Measurements from ENCODE around the gene PTTG1. TPM values are rescaled to one million over a fixed set of nuclear protein-coding genes. Genes with fewer than 3 reads are reported as not detected.

PTTG1 gene
- total and polyA plus RNA-seq, 2 donors: 6.5 to 51.3 TPM

GRCh38 chr5:160466889-160467554 lies 45.4 kb downstream of the PTTG1 start:
- WGBS: 39% methylated on average over 9 of the region's 9 CpGs

GRCh38 chr5:160467555-160468362 lies 46.1 kb downstream of the PTTG1 start:
- peak; percentile 33 for DNase-seq (ENCODE audit: extremely low spot score)
- 29% methylated on average over 29 of the region's 29 CpGs for WGBS
- H3K36me3 ChIP-seq (ENCODE audit: insufficient read depth): no peaks in the 10 kb centered on the region
- peak overlapping the region; percentile 15 for H3K4me3 ChIP-seq (ENCODE audit: low read depth, low read length)
- H3K27ac ChIP-seq (ENCODE audit: low read depth): no peak overlapping the region
- no peaks in the 10 kb centered on the region for H3K4me1 ChIP-seq (ENCODE audit: insufficient read depth)

More at GRCh38 chr5:160466889-160467554, 45.4 kb downstream of the PTTG1 start:
- Histone ChIP-seq H3K27ac (ENCODE audit: low read depth) (no peak overlapping the region), H3K4me3 (ENCODE audit: low read depth, low read length) (no peak overlapping the region), H3K36me3 (ENCODE audit: insufficient read depth) (no peaks in the 10 kb centered on the region), H3K4me1 (ENCODE audit: insufficient read depth) (no peaks in the 10 kb centered on the region)
- DNase-seq (ENCODE audit: extremely low spot score): no peak

DNA sequence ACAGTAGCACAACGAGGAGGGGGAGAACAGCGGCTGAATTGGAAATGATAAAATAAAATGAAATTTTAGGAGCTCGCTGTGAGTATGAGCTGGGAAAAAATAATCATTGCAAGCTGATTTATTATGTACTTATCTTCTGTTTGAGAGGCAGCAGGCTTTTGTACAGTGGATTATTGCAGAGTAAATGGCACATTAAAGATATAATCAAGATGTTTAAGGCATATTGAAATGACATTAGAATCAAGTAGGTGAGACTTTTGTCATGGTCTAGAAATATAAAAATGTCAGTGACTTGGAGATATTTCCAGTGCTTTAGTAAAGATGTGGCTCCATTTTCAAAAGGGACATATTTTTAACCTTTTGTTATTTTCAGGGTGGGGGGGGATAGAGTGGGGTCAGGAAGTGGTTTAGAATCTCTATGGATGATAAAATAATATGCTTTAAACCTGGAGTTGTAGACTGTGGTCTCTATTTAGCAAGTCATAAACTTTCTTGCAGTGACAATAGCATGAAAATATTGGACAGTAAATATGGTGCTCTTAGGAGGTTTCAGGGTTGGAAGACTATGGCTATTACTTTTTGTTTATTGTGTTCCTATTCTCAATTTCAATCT lies 46.8 kb downstream of the PTTG1 start:
- Histone ChIP-seq H3K36me3 (ENCODE audit: insufficient read depth) (no peaks in the 10 kb centered on the region), H3K27ac (ENCODE audit: low read depth) (no peak overlapping the region), H3K4me3 (ENCODE audit: low read depth, low read length) (peak overlapping the region; percentile 15), H3K4me1 (ENCODE audit: insufficient read depth) (no peaks in the 10 kb centered on the region)
- DNase-seq (ENCODE audit: extremely low spot score): no peak
- 72% methylated on average over 3 of the region's 3 CpGs for WGBS

DNA sequence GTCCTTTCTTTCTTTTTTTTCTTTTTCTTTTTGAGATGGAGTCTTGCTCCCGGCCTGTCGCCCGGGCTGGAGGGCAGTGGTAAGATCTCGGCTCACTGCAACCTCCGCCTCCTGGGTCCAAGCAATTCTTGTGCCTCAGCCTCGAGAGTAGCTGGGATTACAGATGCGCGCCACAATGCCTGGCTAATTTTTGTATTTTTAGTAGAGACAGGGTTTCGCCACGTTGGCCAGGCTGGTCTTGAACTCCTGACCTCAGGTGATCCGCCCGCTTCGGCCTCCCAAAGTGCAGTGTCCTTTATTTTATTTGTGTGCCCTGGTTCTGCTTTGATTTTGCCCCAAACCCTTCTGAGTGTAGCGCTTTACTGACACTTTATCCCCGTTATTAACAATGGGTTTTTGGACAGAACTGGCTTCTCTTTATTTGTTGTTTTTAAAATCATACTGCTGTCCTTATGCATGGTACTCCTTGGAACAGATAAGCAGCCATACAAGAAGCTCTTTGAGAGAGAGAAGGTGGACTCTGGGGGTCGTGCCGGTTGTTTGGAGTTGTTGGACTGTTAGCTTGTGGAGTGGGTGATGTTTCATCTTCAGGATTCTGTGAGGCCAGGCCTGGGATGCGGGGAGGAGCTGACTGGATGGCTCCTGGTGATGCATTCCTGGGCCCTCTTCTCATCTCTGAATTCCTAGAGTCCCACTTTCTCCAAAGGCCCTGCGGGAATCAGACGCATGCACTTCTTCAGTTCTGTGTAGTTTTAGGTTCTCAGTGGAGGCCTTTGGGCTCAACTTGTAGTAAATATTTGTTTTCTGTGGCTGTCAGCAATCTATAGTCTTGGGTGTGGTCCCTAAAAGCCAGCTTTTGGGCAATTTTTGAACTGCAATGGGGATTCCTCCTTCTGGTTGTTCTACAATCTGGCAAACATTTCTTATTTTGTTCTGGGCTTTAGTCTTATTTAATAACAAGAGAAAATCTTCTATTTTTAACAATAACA lies 47.8 kb downstream of the PTTG1 start:
- Histone ChIP-seq H3K4me3 (ENCODE audit: low read depth, low read length) (no peak overlapping the region), H3K36me3 (ENCODE audit: insufficient read depth) (no peaks in the 10 kb centered on the region), H3K4me1 (ENCODE audit: insufficient read depth) (no peaks in the 10 kb centered on the region), H3K27ac (ENCODE audit: low read depth) (no peak overlapping the region)
- DNase-seq (ENCODE audit: extremely low spot score): no peak
- WGBS: 94% methylated on average over 20 of the region's 20 CpGs

GRCh38 chr5:160470437-160471361 lies 49.0 kb downstream of the PTTG1 start:
- Histone ChIP-seq H3K27ac (ENCODE audit: low read depth) (no peak overlapping the region), H3K4me3 (ENCODE audit: low read depth, low read length) (no peak overlapping the region), H3K4me1 (ENCODE audit: insufficient read depth) (no peaks in the 10 kb centered on the region), H3K36me3 (ENCODE audit: insufficient read depth) (no peaks in the 10 kb centered on the region)
- DNase-seq (ENCODE audit: extremely low spot score): no peak
- 39% methylated on average over 7 of the region's 7 CpGs for WGBS

- Histone ChIP-seq H3K4me1 (ENCODE audit: insufficient read depth) (no peaks in the 10 kb centered on the region), H3K4me3 (ENCODE audit: low read depth, low read length) (no peak overlapping the region), H3K27ac (ENCODE audit: low read depth) (no peak overlapping the region), H3K36me3 (ENCODE audit: insufficient read depth) (no peaks in the 10 kb centered on the region)
- WGBS: 91% methylated on average over 2 of the region's 2 CpGs
- no peak for DNase-seq (ENCODE audit: extremely low spot score)
These were observed 50.1 kb downstream of the PTTG1 start for GRCh38 chr5:160471761-160472160.

- 92% methylated on average over 4 of the region's 4 CpGs for WGBS
These were observed 50.8 kb downstream of the PTTG1 start for GRCh38 chr5:160472482-160472881.

GRCh38 chr5:160473681-160474080 lies 52.0 kb downstream of the PTTG1 start:
- DNase-seq (ENCODE audit: extremely low spot score): no peak
- Histone ChIP-seq H3K27ac (ENCODE audit: low read depth) (no peak overlapping the region), H3K4me1 (ENCODE audit: insufficient read depth) (no peaks in the 10 kb centered on the region), H3K4me3 (ENCODE audit: low read depth, low read length) (no peak overlapping the region), H3K36me3 (ENCODE audit: insufficient read depth) (no peaks in the 10 kb centered on the region)
- 94% methylated on average over 6 of the region's 6 CpGs for WGBS

More at GRCh38 chr5:160472482-160472881, 50.8 kb downstream of the PTTG1 start:
- no peak overlapping the region for H3K4me3 ChIP-seq (ENCODE audit: low read depth, low read length)
- no peak overlapping the region for H3K27ac ChIP-seq (ENCODE audit: low read depth)
- no peak for DNase-seq (ENCODE audit: extremely low spot score)
- H3K36me3 ChIP-seq (ENCODE audit: insufficient read depth): no peaks in the 10 kb centered on the region
- H3K4me1 ChIP-seq (ENCODE audit: insufficient read depth): no peaks in the 10 kb centered on the region

DNA sequence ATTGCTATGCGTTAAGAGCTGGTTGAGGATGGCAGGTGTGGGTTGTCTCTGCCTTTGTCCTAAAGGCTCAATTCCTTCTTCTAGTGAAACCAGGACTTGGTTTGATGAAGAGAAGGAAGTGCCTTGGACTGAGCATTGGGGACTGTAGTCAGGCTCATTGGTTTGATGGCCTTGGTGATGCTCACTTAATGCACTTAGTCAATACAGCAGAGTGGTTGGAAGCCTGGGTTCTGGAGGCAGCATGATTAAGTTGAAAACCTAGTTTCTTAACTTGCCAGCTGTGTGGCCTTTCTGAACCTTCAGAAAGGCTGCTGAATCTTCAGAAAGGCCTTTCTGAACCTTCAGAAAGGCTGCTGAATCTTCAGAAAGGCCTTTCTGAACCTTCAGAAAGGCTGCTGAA lies 52.4 kb downstream of the PTTG1 start:
- H3K36me3 ChIP-seq (ENCODE audit: insufficient read depth): no peaks in the 10 kb centered on the region
- H3K4me1 ChIP-seq (ENCODE audit: insufficient read depth): no peaks in the 10 kb centered on the region
- 97% methylated on average over 1 of the region's 1 CpG for WGBS
- DNase-seq (ENCODE audit: extremely low spot score): no peak
- H3K4me3 ChIP-seq (ENCODE audit: low read depth, low read length): no peak overlapping the region
- H3K27ac ChIP-seq (ENCODE audit: low read depth): no peak overlapping the region

GRCh38 chr5:160475864-160476438 lies 54.3 kb downstream of the PTTG1 start:
- Histone ChIP-seq H3K36me3 (ENCODE audit: insufficient read depth) (no peaks in the 10 kb centered on the region), H3K27ac (ENCODE audit: low read depth) (no peak overlapping the region), H3K4me1 (ENCODE audit: insufficient read depth) (no peaks in the 10 kb centered on the region), H3K4me3 (ENCODE audit: low read depth, low read length) (no peak overlapping the region)
- 91% methylated on average over 7 of the region's 7 CpGs for WGBS
- no peak for DNase-seq (ENCODE audit: extremely low spot score)

DNA sequence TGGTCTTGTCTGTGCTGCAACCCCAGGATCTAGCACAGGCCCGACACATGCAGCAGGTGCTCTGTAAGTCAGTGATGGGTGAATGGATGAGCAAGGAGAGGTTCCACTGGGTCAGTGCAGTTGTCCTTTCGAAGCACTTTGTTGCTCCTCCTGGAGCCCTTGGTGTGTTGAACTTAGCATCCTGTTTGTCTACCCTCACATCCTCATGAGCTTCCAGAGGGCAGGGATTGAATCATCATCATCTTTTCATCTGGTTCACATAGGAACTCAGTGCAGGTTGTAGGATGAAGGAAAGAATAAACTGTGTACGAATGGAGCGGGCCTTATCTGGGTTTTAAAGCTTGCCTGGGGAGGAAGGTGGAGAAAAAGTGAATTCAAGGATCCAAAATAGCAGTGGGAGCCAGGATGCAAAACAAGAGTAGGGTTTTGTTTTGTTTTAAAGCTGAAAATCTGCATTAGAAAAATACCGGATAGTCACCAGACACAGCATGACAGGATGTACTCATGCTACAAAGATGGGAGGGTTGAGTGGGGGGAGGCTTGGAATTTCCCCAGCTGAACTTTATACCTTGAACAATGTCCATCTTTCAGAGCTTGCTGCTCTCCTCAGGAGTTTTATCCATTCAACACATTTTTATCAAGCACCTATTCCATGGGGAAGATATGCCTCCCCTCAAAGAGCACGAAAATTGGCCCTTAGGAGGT lies 55.8 kb downstream of the PTTG1 start:
- no peaks in the 10 kb centered on the region for H3K36me3 ChIP-seq (ENCODE audit: insufficient read depth)
- DNase-seq (ENCODE audit: extremely low spot score): no peak
- H3K4me1 ChIP-seq (ENCODE audit: insufficient read depth): no peaks in the 10 kb centered on the region
- no peak overlapping the region for H3K4me3 ChIP-seq (ENCODE audit: low read depth, low read length)
- H3K27ac ChIP-seq (ENCODE audit: low read depth): no peak overlapping the region
- 81% methylated on average over 6 of the region's 6 CpGs for WGBS

Data from urinary bladder (tissue), 4 donors.